SU-DHL-6 (cell line): ENCODE results near the gene RPRD2.

Source experiments
- H2AFZ ChIP-seq: fragments of 200-600 bp; sonication (generic); 2 replicates; pipeline ENCODE4 v1.6.1; 2014; ENCODE audit warnings: low read depth, mild to moderate bottlenecking, moderate library complexity, mixed read lengths, antibody characterized with exemption, low read length; ENCODE audit not compliant: severe bottlenecking
- H3F3A ChIP-seq: fragments of 200-600 bp; shearing (Covaris generic); 2 replicates; pipeline ENCODE4 v1.6.0; 2016; ENCODE audit warnings: antibody characterized with exemption, mild to moderate bottlenecking; ENCODE audit not compliant: insufficient read depth
- H3K27ac ChIP-seq: fragments of 200-600 bp; sonication (generic); 2 replicates; pipeline ENCODE4 v1.5.1; 2016; ENCODE audit warnings: low read depth, mild to moderate bottlenecking, low read length, moderate library complexity, mixed read lengths
- H3K27me3 ChIP-seq: fragments of 200-600 bp; sonication (generic), shearing (Covaris generic); 2 replicates; pipeline ENCODE4 v1.6.0; 2014; ENCODE audit warnings: mild to moderate bottlenecking, low read length
- H3K36me3 ChIP-seq: fragments of 200-600 bp; sonication (generic); 2 replicates; pipeline ENCODE4 v1.6.1; 2014; ENCODE audit warnings: mild to moderate bottlenecking, low read length, mixed read lengths
- H3K4me2 ChIP-seq: fragments of 300-600, 200-600 bp; shearing (Covaris generic), sonication (generic); 2 replicates; pipeline ENCODE4 v1.6.0; 2014; ENCODE audit warnings: low read length, low read depth, mild to moderate bottlenecking; ENCODE audit not compliant: poor library complexity, severe bottlenecking
- H3K4me3 ChIP-seq: fragments of 200-600 bp; sonication (generic); 2 replicates; pipeline ENCODE4 v1.5.1; 2014; ENCODE audit warnings: antibody characterized with exemption, low read length, mild to moderate bottlenecking, mixed read lengths; ENCODE audit not compliant: insufficient read depth, poor library complexity, severe bottlenecking
- H3K79me2 ChIP-seq: fragments of 200-600 bp; sonication (generic); 2 replicates; pipeline ENCODE4 v1.6.1; 2014; ENCODE audit warnings: mild to moderate bottlenecking, low read length, moderate library complexity; ENCODE audit not compliant: insufficient read depth
- H3K9ac ChIP-seq: fragments of 200-600 bp; sonication (generic); 2 replicates; pipeline ENCODE4 v1.7.0; 2014; ENCODE audit warnings: mild to moderate bottlenecking, low read length
- H3K9me2 ChIP-seq: fragments of 200-600 bp; sonication (generic); replicated peaks from 2 replicates; pipeline ENCODE4 v1.6.1; 2014; ENCODE audit warnings: low read length; ENCODE audit not compliant: insufficient read depth
- H3K9me3 ChIP-seq: fragments of 200-600 bp; sonication (generic); 2 replicates; pipeline ENCODE4 v1.6.1; 2014; ENCODE audit warnings: low read length, mixed read lengths; ENCODE audit not compliant: insufficient read depth
- H4K20me1 ChIP-seq: fragments of 200-600 bp; sonication (generic); 2 replicates; pipeline ENCODE4 v1.6.1; 2014; ENCODE audit warnings: low read depth, mild to moderate bottlenecking, antibody characterized with exemption, low read length, moderate library complexity, mixed read lengths
- CTCF ChIP-seq: fragments of 200-600 bp; sonication (generic); IDR thresholded peaks from one replicate; pipeline ENCODE4 v1.5.1; 2017; ENCODE audit warnings: antibody characterized with exemption, mild to moderate bottlenecking, low read length, moderate library complexity; ENCODE audit not compliant: insufficient read depth, poor library complexity, severe bottlenecking
- EZH2phosphoT487 ChIP-seq: fragments of 200-600 bp; sonication (generic), shearing (Covaris generic); conservative IDR thresholded peaks from 2 replicates; pipeline ENCODE4 v1.6.1; 2018; ENCODE audit warnings: mild to moderate bottlenecking, antibody characterized with exemption, low read length, moderate library complexity, mixed read lengths

Gene RPRD2

GRCh38 chr1:150365941-150366340 lies 2.0 kb downstream of the RPRD2 start:
- Histone ChIP-seq H3F3A (peaks cover 38% of the 10 kb centered on the region), H3K9me2 (no peaks in the 10 kb centered on the region), H3K27ac (peak overlapping the region; percentile 94), H4K20me1 (no peaks in the 10 kb centered on the region), H2AFZ (no peak overlapping the region), H3K9me3 (no peaks in the 10 kb centered on the region), H3K36me3 (no peaks in the 10 kb centered on the region), H3K4me2 (peak overlapping the region; percentile 95), H3K79me2 (peaks cover 67% of the 10 kb centered on the region), H3K4me3 (peak overlapping the region; percentile 85), H3K9ac (peak overlapping the region; percentile 87), H3K27me3 (no peaks in the 10 kb centered on the region)
- no peak for TF ChIP-seq EZH2phosphoT487
- TF ChIP-seq CTCF: no peak

GRCh38 chr1:150366416-150367296 lies 2.7 kb downstream of the RPRD2 start:
- no peak overlapping the region for H2AFZ ChIP-seq
- H3K4me3 ChIP-seq: peak overlapping the region; percentile 85
- H3K27ac ChIP-seq: peak overlapping the region; percentile 94
- no peaks in the 10 kb centered on the region for H3K36me3 ChIP-seq
- H3K9me3 ChIP-seq: no peaks in the 10 kb centered on the region
- H3F3A ChIP-seq: peaks cover 38% of the 10 kb centered on the region
- no peaks in the 10 kb centered on the region for H3K27me3 ChIP-seq
- no peaks in the 10 kb centered on the region for H4K20me1 ChIP-seq
- H3K79me2 ChIP-seq: peaks cover 74% of the 10 kb centered on the region
- no peaks in the 10 kb centered on the region for H3K9me2 ChIP-seq
- TF ChIP-seq EZH2phosphoT487: no peak
- TF ChIP-seq CTCF: no peak
- peak overlapping the region; percentile 87 for H3K9ac ChIP-seq
- peak overlapping the region; percentile 95 for H3K4me2 ChIP-seq

GRCh38 chr1:150371110-150371509 lies 7.2 kb downstream of the RPRD2 start:
- H2AFZ ChIP-seq: no peak overlapping the region
- H3K9me3 ChIP-seq: no peaks in the 10 kb centered on the region
- peaks cover 99% of the 10 kb centered on the region for H3K79me2 ChIP-seq
- no peak for TF ChIP-seq EZH2phosphoT487
- TF ChIP-seq CTCF: no peak
- H3K36me3 ChIP-seq: no peaks in the 10 kb centered on the region
- no peak overlapping the region for H3K4me3 ChIP-seq
- H4K20me1 ChIP-seq: peaks cover 14% of the 10 kb centered on the region; the same call in 1 of the 2 replicates
- H3K27me3 ChIP-seq: no peaks in the 10 kb centered on the region
- H3K9me2 ChIP-seq: no peaks in the 10 kb centered on the region
- peaks cover 20% of the 10 kb centered on the region for H3F3A ChIP-seq
- no peak overlapping the region for H3K27ac ChIP-seq
- H3K4me2 ChIP-seq: no peak overlapping the region
- no peak overlapping the region for H3K9ac ChIP-seq
